ENCODE measurements around the gene CYP2F1. TPM values are rescaled to one million over a fixed set of nuclear protein-coding genes. Genes with fewer than 3 reads are reported as not detected.

CYP2F1 gene
- total and polyA plus RNA-seq, 9 of the 15 experiments (the other 6 are each of a cell fraction or from before 2014, with no cell fraction given) = 0.03 to 0.77 (median 0.18) TPM; not detected in 1

GRCh38 chr19:41161903-41162302 lies 47.7 kb downstream of the CYP2F1 start (continued):
- TF ChIP-seq CC2D1A (IDR thresholded peaks at IDR 0.05) (0 out of 2 replicates have a peak, but pooled peaks have one; percentile 20), U2AF1 (optimal IDR thresholded peaks at IDR 0.05; ENCODE audit: low read depth, low read length) (no peak)

GRCh38 chr19:41166944-41167804 lies 52.9 kb downstream of the CYP2F1 start:
- DNase-seq (ENCODE audit: extremely low read depth in 1 of 4, low spot score in 3 of 4) = no peak
- no peak overlapping the region for H2AFZ ChIP-seq (ENCODE audit: low read depth, low read length)
- peaks cover 12 to 36% of the 10 kb centered on the region in 2 experiments; a peak in 4 of 5 replicates for H3K27me3 ChIP-seq (ENCODE audit: control insufficient read depth in 2 of 2, insufficient read depth in 2 of 2, low read length in 2 of 2)
- 42% methylated on average over 14 of the region's 14 CpGs for WGBS (ENCODE audit: insufficient coverage, low coverage, missing lambda C conversion rate)
- TF ChIP-seq NFIX (CRISPR knock-in tag; IDR thresholded peaks at IDR 0.05; ENCODE audit: low read depth) (no peak), ELF1 (tag; IDR thresholded peaks at IDR 0.05) (no peak), JUN (IDR thresholded peaks at IDR 0.05; ENCODE audit: borderline replicate concordance, low read depth, low read length) (no peak), JUN (CRISPR knock-in tag; IDR thresholded peaks at IDR 0.05; ENCODE audit: borderline replicate concordance) (no peak), NR2C2 (CRISPR knock-in tag; IDR thresholded peaks at IDR 0.05) (no peak), NR2C2 (tag; IDR thresholded peaks at IDR 0.05) (no peak)
- BruUV-seq (replicated peaks) = no TSS peak
- H3K4me1 ChIP-seq (replicated peaks in 1 of 2; ENCODE audit: control insufficient read depth in 2 of 2, insufficient read depth in 2 of 2, low read length in 2 of 2) = peaks cover 0 to 5% of the 10 kb centered on the region in 2 experiments; a peak in 2 of 5 replicates
- no peaks in the 10 kb centered on the region for H3K79me2 ChIP-seq (ENCODE audit: control insufficient read depth, insufficient read depth, low read length)
- ChIA-PET POLR2A (no interaction called here), CTCF (ENCODE audit: low intra/inter-chr PET ratio) (no interaction called here)
- FAIRE-seq = no peak
- H3K4me2 ChIP-seq (ENCODE audit: insufficient read depth, low read length) = no peak overlapping the region
- no peaks in the 10 kb centered on the region for H3K9me3 ChIP-seq (replicated peaks; ENCODE audit: control insufficient read depth, insufficient read depth, low read depth, low read length)
- ATAC-seq = no peak
- no peaks in the 10 kb centered on the region for H3K36me3 ChIP-seq (ENCODE audit: control insufficient read depth, insufficient read depth, low read length)
- H3K9ac ChIP-seq (ENCODE audit: insufficient read depth in 1 of 2, low read depth in 2 of 2, low read length in 2 of 2) = no peak overlapping the region
- H3K27ac ChIP-seq (ENCODE audit: extremely low read depth, low read depth, low read length) = no peak overlapping the region
- in situ Hi-C loops (cut with MboI) = no loop called here
- no peaks in the 10 kb centered on the region for H3K9me1 ChIP-seq (ENCODE audit: control insufficient read depth, insufficient read depth, low read length)
- no peak overlapping the region for H3K4me3 ChIP-seq
- intact Hi-C loops (cut with micrococcal nuclease) = no loop called here
- 0 out of 2 replicates have a peak, but pooled peaks cover 4% of the 10 kb centered on the region for H4K20me1 ChIP-seq (replicated peaks; ENCODE audit: control insufficient read depth, insufficient read depth, low read length)
